Sigmoid colon (tissue), 3 donors: ENCODE results near the gene LCE3B.

Experiments
- CTCF ChIP-seq, 4 experiments: fragments of 450-650 bp in 3 of 4; fragments of 200-600 bp in 1 of 4; IDR thresholded peaks; one replicate each; pipeline ENCODE4 v1.5.1; 2016 to 2019; ENCODE audit warnings: antibody characterized with exemption in 4 of 4, mild to moderate bottlenecking in 3 of 4, moderate library complexity in 2 of 4
- POLR2A ChIP-seq, 2 donors: fragments of 450-650 bp; IDR thresholded peaks; one replicate each; pipeline ENCODE4 v1.6.1; 2016; ENCODE audit warnings: antibody characterized with exemption in 2 of 2, mild to moderate bottlenecking in 2 of 2, moderate library complexity in 2 of 2

GRCh38 chr1:152582647-152583046 is 31.0 kb upstream of the LCE3B start:
- TF ChIP-seq CTCF (IDR thresholded peaks at IDR 0.05) (no peak), POLR2A (IDR thresholded peaks at IDR 0.05) (no peak)
